Activated CD4-positive, alpha-beta T cell treated with anti-CD3 and anti-CD28 coated beads, Interleukin-2, amount 50 U/mL, for 4 hours (primary cell): ENCODE measurements around the gene DYNC2H1.

Experiments
- DNase-seq, 2 experiments: peaks; one replicate each; pipeline ENCODE4 v3.0.0-alpha.2; 2020

Gene DYNC2H1

DNA sequence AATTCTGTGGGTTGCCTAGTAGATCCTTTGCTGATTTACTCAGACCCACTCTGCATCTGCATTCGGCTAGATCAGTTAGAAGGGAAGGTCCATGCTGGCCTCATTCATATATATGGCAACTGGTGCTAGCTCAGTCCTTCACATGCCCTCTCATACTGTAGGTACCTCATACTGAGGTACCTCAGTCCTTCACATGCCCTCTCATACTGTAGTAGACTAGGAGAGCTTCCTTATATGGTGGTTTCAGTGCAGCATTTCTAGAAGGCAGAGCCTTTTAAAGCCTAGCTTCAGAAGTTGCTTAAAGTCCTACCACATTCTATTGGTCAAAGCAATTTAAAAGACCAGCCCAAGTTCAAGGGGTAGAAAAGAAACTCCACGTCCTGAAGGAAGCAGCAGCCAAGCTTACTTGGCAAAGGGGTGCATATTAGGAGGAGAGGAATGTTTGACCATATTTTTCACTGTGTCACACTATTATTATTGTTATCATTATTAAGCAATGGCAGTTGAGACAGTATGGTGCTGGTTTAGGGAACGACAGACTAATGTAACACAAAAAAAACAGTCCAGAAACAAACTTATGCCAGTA, 356.4 kb downstream of the DYNC2H1 start:
- no peak for DNase-seq

DNA sequence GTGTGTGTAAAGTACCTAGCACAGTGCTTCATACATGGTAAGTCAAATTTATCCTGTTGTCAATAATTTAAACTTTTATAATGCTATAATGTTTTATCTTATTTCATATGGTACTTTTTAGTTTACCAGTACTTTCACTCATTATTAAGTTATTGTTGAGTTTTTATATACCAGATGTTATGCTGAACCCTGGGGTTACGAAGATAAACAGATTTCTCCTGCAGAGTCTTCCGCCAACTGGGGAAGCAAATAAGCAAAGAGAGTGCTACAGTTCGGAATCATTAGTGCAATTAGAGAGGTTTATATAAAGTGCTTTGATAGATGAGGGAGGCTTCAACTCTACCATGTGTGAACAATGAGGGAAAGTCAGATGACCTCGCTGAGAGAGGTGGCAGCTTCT, 362.3 kb downstream of the DYNC2H1 start:
- no peak for DNase-seq

DNA sequence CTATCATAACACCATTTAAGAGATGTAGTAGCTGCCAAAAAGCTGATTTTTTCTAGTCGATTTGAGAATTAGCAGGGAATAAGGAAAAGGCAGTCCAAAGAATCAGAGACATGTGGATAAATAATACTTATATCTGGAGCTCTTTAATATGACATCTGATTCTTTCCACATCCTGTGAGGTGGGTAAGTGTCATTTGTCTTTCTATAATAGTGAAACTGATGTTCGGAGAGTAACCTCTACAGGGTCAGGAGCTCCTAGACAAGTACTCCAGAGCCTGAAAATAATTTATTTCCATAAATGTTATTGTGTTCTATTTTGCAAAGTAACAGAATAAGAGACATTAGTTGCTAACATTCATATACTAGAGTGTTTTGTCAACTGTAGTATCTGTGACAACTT, 367.6 kb downstream of the DYNC2H1 start:
- DNase-seq, result no peak

DNA sequence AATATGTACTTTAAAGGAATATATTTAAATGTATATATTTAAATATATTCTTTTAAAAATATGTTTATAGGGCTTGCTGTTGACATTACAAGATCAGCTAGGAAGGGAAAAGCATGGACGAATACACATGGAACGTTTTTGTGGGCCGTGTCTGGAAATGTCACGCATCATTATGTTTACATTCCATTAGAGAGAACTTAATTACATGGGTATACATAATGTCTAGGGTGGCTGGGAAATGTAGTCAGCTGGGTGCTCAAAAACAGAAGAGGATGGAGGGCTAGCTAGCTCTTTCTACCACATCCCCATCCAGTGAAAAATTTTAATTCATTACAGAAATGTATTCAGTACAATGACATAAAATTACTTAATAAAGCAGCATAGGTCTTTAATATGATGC, 371.2 kb downstream of the DYNC2H1 start:
- no peak for DNase-seq

DNA sequence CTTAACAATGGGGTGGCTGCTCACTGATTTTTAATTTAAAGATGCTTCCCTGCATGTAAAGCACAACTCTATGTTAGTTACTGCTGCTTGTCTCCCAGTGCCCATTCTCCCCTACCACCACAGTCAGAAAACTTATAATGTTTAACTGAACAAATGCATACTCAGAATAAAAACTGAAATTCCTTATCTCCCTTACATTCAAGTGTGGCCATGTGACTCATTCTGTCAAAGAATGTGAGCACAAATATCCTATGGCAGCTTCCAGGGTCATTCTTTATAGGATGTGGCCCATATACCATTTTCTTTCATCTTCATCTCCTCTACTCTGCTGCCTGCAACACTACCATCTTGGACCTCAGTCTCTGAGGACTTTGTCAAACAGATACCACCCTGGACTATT, 374.8 kb downstream of the DYNC2H1 start:
- no peak for DNase-seq

DNA sequence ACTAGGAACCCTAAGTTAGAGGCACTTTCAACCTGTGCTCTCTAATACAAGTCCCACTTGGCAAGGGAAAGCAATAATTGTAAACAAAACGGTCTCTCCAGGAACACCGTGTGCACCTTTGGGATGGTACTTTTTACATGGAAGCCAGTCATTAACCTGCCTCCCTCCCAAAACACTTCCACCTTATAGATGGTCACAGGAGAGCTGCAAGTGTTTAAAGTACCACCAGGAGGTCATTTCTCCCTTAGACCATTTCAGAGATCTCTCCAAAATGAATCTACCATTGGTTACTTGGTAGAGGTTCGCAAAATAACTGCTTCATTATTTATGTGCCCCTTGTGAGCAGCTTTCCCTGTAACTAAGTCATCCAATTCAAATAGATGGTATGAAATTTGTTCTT, 375.3 kb downstream of the DYNC2H1 start:
- DNase-seq, result no peak

DNA sequence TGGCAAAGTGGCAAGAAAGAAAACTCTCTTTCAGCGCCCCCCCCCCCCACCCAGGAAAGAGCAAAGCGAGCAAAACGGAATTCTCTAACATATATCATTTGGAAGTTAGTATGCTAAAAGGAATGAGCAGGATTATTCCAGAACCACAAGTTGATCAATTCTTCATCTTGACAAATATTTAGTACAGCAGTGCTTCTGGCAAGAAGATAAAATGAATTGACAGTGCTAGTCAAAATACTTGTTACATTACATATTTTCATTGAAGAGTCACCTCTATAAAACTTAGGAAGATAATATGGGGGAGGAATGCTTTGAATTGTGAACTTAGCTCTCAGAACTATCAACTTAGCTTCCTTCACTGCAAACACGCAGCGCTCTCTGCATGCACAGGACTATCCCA, 377.4 kb downstream of the DYNC2H1 start:
- DNase-seq, result no peak

DNA sequence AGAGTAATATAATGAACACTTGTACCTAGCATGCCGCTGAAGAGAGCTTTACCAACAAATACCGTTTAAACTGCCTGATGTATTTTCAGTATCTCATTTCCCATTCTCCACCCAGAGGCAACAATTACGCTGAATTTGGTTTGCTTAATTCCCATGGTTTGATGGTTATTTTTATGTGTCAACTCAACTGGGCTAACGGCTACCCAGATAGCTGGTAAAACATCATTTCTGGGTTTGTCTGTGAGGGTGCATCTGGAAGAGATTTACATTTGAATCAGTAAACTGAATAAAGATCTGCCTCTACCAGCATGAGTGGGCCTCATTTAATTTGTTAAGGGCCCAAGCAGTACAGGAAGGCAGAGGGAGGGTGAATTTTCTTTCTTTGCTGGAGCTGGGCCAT, 377.9 kb downstream of the DYNC2H1 start:
- DNase-seq, result no peak

DNA sequence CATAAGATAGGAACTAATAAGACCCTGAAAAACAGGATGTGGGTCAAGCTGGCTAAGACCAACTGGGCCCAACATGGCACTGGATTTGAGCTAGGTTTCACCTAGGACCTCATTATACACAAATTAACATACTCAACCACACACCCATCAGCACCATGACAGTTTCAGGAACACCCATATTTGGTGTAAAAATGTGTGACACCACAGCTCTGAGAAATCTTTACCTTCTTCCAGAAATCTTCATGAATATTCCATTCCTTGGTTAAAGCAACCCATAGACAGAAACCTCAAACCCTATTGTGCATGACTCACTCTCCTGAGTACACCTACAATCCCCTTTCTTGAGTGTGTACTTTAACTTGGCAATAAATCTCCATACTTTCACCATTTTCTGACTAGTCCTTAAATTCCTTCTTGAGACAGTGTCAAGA, 378.8 kb downstream of the DYNC2H1 start:
- no peak for DNase-seq

DNA sequence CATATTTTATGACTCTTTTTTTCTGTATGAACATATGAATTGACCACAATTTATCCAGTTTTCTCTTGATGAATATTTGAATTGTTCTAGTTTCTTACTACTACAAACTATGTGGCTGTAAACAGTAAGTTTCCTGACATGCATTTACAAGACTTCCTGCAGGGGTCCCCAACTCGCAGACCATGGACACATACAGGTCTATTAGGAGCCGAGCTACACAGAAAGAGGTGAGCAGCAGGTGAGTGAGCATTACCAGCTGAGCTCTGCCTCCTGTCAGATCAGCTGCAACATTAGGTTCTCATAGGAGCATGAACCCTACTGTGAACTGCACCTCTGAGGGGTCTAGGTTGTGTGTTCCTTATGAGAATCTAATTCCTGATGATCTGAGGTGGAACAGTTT, 379.4 kb downstream of the DYNC2H1 start:
- no peak for DNase-seq

DNA sequence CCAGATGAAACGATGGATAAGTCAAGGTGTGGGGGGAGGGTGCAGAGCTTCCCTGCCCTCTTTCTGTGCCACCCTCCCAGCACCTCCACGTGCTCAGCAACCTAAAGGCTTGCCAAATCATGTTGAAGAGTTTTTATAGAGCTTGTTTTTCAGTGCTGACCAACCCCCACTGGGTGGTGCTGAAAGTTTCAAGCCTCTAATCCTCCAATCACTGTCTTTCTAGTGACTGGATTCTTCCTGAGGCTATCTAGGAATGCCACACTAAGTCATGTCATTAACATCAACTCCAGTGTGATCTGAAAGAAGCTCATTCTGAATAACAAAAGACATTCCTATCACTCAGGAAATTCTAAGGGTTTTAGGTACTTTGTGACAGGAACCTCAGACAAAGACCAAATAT, 382.6 kb downstream of the DYNC2H1 start:
- no peak for DNase-seq

DNA sequence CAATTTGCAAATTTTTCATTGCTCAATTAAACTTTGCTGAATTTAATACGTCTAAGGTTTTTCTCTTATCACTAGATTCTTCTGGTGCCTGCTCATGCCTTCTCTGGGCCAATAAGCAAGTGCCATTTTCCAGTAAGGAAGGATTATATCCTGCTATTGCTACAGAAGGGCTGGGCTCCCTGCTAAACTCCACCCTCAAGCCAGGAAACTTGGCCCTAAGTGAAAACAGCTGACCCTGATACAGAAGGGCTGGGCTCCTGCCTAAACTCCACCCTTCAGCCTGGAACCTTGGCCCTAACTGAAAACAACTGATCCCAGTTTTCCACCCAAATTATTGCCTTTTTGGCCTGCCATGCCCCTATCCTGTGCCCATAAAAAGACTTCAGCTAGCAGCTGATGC, 385.3 kb downstream of the DYNC2H1 start:
- no peak for DNase-seq

DNA sequence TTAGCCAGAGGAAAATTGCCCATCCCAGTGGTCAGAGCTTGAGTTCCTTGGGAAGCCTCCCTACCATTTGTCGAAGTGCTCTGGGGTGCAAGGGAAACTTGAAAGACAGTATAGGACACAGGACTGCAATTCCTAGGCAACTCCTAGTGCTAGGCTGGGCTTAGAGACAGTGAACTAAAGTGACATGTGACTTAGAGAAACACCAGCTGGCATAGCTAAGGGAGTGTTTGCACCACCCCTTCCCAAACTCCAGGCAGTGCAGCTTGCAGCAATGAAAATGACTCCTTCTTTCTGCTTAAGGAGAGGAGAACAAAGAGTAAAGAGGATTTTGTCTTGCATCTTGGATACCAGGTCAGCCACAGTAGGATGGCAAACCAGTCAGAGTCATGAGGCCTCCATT, 388.0 kb downstream of the DYNC2H1 start:
- DNase-seq, result no peak

DNA sequence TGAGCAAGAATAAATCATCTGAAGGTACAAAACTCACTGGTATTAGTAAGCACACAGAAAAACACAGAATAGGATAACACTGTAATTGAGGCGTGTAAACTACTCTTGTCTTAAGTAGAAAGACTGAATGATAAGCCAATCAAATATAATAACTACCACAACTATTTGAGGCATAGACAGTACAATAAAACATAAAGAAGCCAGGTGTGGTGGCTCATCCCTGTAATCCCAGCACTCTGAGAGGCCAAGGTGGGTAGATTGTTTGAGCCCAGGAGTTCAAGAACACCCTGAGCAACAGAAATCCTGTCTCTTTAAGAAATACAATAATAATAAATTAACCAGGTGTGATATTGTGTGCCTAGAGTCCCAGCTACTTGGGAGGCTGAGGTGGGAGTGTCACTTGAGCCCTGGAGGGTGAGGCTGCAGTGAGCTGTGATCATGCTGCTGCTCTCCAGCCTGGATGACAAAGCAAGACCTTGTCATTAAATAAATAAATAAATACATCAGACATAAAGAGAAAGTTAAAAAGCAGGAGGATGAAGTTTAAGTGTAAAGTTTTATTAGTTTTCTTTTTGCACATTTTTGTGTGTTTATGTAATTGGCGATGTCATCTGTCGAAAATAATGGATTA, 390.6 kb downstream of the DYNC2H1 start:
- no peak for DNase-seq

DNA sequence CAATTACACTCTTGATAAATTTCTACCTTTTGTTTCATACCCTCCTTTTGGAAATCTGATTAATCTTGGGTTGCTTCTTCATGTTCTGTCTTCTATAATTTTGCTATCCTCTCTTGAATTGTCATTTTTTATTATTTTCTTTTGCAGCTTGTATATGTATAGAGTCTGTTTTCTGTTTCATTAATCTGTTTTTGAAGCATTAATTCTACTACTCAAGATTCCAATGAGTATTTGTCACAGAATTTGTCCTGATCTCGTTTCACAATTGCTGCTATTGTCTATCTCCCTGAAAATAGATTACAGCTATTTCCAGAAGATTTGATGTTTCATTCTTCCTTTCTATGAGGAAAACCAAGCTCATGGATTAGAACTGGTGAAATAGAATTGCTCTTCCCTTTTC, 406.1 kb downstream of the DYNC2H1 start:
- DNase-seq, result no peak

DNA sequence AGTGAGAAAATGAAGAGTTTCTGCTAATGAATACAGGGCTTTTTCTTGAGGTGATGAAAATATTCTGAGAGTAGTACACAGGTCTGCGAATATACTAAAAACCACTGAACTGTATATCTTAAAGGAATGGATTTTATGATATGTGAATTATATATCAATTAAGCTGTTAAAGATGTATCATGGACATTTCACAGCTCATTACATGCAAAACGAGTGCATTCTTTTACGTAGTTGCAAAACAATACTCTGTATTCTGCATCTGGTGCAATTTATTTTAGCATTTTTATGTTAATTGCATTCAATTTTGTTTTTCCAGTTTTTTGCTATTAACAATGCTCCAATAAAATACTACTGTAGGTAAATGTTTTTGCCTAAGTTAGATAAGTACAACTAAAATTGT, 411.6 kb downstream of the DYNC2H1 start:
- DNase-seq, result no peak

DNA sequence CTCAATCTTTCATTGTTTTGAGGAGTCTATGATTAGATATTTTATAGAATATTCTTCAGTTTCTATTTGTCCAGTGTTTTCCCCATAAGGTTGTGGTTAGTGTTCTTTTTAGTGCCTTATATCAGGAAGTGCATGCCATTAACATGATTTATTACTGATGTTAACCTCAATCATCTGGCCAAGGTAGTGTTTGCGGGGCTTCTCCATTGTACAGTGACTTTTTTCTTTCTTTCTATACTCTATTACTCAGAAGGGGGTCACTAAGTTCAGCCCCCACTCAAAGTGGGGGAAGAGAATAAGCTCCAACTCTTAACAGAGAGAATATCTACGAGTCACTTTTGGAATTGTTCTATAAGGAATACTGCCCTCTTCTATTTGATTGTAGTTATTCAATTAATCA, 415.8 kb downstream of the DYNC2H1 start:
- DNase-seq, result no peak

DNA sequence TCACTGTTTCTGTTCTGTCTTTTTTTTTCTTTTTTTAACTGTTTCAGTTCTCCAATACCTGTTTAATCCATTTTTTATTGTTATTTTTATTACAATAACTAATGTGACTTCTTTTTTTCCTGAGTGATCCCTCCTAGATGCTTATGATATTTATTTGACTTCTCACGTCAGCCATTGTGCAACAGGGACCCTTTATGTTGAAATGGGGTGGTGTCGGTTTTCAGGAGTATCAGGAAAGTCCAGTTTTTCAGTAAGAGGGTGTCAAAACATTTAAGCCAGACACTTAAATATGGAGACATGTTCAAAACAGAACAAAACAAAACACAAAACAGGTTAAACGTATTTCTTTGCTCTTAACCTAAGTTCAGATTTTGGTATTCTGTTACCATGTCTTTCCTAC, 418.8 kb downstream of the DYNC2H1 start:
- DNase-seq, result no peak

DNA sequence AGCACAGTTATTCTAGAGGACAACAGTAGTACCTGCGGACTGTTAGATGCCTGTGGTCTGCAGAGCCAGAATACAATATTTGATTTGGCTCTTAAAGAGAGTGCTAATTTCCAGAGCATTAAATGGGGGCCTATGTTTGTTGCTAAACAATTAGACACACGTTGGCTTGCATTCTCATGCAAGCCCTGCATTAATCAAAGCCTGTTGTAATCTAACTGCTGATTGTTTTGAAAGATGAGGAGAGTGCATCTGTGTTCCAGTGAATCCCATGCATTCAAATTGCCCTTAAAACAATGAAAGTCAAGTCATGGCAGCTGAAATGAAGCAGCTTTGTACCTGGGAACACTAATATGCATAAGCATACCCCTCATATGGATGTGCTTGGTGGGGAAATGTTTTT, 419.4 kb downstream of the DYNC2H1 start:
- no peak for DNase-seq

DNA sequence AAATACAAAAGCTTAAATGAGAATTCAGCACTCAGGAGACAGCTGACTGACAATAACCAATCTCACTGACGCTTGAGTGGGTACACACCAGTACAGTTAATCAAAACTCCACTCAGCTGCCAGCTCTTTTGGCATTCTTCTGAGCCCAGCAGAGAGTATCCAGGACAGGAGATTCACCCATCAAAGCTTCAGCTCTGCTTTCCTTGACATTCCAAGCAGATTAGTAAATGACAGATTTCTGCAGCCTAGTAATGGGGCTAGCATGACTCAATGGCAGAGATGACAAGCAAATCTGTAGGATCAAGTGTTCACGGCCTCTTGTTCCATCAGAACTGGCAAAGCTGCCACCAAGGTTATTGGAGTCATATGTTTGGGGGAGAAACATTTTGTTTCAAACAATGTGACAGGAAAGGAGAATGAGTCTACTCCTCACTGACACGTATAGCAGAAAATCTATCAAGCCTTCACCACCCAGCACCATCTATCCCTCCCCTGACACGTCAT, 420.0 kb downstream of the DYNC2H1 start:
- DNase-seq, result no peak
